Nephron progenitor cell (in vitro differentiated cells): ENCODE results near the gene NDUFB2.
"Not testable (repeated sequence)": the region's sequence is repeated elsewhere in the genome, so short reads cannot be mapped to it uniquely, and the experiment has no call there.

ENCODE experiments used
- DNase-seq: peaks from one replicate; pipeline ENCODE4 v3.0.0; 2021
- H3K27ac Mint-ChIP-seq: 2 replicates; pipeline ENCODE4 v1.8.0; 2021; ENCODE audit warnings: mild to moderate bottlenecking, moderate library complexity, mixed read lengths
- H3K27me3 Mint-ChIP-seq: 2 replicates; pipeline ENCODE4 v1.8.0; 2021; ENCODE audit warnings: mild to moderate bottlenecking, low read depth, mixed read lengths; ENCODE audit not compliant: poor library complexity
- H3K36me3 Mint-ChIP-seq: 2 replicates; pipeline ENCODE4 v1.8.0; 2021; ENCODE audit warnings: low read depth, mixed read lengths
- H3K4me1 Mint-ChIP-seq: 2 replicates; pipeline ENCODE4 v1.8.0; 2021; ENCODE audit warnings: mixed read lengths
- H3K4me3 Mint-ChIP-seq: 2 replicates; pipeline ENCODE4 v1.8.0; 2021; ENCODE audit warnings: mild to moderate bottlenecking, moderate library complexity, mixed read lengths
- H3K9me3 Mint-ChIP-seq: 2 replicates; pipeline ENCODE4 v1.8.0; 2021; ENCODE audit warnings: mild to moderate bottlenecking, moderate library complexity, mixed read lengths
- TF ChIP-seq, protein P1 (sequence below): fragments of 200-600 bp; sonication (generic); IDR thresholded peaks from 2 replicates; pipeline ENCODE4 v1.5.0; 2021; ENCODE audit warnings: antibody characterized with exemption

The NDUFB2 gene

DNA sequence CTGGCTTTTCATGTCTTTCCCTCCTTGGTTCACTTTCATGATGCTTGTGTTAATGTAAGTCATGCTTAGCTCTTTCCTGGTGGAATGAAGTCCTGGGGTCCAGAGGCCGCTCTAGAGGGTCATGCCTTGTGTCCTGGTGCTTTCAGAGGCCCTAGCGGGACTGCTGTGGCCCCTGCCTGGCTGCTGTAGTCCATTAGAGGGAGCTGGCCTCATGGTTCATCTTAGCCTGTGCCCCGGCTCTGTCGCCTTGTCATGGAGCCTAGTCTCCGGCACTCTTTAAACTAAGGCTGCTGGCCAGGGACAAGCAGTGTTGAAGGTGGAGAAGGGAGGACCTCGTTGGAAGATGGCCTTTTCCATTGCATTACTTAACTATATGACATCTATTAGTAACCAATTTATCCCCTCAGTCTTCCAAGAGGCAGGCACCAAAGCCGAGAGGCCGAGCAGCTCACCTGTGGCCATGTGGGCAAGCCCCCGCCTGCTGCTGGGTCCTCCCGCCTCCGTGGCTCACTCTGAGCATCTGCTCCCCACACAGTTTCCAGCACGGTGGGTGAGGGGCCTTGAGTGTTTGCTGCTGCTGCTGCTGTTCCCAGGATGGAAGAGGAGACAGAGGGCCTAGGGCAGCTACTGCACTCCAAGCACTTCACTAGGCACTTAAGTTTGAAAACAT is 5.0 kb upstream of the NDUFB2 start:
- Mint-ChIP-seq H3K27ac (peak overlapping the region; percentile 75), H3K27me3 (peaks cover 7% of the 10 kb centered on the region), H3K4me3 (no peak overlapping the region), H3K36me3 (peaks cover 10% of the 10 kb centered on the region), H3K4me1 (peaks cover 17% of the 10 kb centered on the region), H3K9me3 (no peaks in the 10 kb centered on the region)
- TF ChIP-seq, protein P1, sequence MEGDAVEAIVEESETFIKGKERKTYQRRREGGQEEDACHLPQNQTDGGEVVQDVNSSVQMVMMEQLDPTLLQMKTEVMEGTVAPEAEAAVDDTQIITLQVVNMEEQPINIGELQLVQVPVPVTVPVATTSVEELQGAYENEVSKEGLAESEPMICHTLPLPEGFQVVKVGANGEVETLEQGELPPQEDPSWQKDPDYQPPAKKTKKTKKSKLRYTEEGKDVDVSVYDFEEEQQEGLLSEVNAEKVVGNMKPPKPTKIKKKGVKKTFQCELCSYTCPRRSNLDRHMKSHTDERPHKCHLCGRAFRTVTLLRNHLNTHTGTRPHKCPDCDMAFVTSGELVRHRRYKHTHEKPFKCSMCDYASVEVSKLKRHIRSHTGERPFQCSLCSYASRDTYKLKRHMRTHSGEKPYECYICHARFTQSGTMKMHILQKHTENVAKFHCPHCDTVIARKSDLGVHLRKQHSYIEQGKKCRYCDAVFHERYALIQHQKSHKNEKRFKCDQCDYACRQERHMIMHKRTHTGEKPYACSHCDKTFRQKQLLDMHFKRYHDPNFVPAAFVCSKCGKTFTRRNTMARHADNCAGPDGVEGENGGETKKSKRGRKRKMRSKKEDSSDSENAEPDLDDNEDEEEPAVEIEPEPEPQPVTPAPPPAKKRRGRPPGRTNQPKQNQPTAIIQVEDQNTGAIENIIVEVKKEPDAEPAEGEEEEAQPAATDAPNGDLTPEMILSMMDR = no peak
- no peak for DNase-seq

DNA sequence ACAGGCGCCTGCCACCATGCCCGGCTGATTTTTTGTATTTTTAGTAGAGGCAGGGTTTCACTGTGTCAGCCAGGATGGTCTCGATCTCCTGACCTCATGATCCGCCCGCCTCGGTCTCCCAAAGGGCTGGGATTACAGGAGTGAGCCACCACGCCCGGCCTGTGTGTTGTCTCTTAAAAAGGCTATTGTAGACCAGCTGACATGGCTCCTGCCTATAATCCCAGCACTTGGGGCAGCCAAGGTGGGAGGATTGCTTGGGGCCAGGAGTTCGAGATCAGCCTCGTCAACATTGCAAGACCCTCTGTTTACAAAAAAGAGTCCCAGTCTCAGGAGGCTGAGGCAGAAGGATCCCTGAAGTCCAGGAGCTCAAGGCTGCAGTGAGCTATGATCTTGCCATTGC is 2.7 kb upstream of the NDUFB2 start:
- Mint-ChIP-seq H3K36me3 (peaks cover 13% of the 10 kb centered on the region), H3K4me1 (peaks cover 35% of the 10 kb centered on the region)
- not testable (repeated sequence) for H3K9me3 Mint-ChIP-seq, H3K27ac Mint-ChIP-seq, DNase-seq, H3K27me3 Mint-ChIP-seq, H3K4me3 Mint-ChIP-seq

DNA sequence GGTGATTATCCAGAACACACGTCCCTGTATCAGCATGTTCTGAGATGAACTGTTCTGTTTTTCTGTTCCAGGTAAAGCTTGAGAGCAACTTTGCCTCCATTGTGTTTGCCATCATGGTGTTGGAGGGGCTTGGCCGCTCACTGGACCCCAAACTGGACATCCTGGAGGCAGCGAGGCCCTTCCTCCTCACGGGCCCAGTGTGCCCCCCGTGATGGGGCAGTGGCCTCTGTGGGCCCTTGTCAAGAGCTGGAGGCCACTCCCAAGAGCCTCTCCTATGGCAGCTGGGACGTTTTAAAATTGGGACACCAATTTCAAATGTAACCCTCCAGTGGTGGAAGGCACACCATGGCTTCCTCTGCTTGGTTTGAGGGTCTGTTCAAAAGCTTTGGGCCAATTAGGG is 1.9 kb upstream of the NDUFB2 start:
- TF ChIP-seq, protein P1 = no peak
- no peak for DNase-seq
- Mint-ChIP-seq H3K27me3 (peaks cover 6% of the 10 kb centered on the region), H3K4me3 (no peak overlapping the region), H3K36me3 (peaks cover 18% of the 10 kb centered on the region), H3K9me3 (no peaks in the 10 kb centered on the region), H3K27ac (no peak overlapping the region), H3K4me1 (peaks cover 42% of the 10 kb centered on the region)

DNA sequence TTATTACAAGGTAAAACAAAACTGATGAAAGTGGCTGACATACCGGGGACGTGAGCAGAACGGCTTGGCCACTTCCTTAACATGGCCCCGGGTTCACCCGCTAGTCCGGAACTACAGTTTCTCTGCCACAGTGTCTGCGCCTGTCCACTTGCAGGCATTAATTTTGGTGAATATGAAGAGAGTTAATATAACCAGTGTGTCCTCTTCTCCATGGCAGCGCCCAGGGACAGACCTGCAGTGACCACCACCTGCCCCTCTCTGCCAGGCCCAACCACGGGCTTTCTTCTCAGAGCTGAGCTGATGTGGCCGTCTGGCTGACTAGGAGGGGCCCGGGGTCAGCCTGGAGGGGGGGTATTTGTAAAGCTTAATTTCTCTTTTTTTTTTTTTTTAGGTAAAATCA is 1.1 kb upstream of the NDUFB2 start:
- Mint-ChIP-seq H3K27me3 (peaks cover 6% of the 10 kb centered on the region), H3K27ac (no peak overlapping the region), H3K4me1 (peaks cover 44% of the 10 kb centered on the region), H3K4me3 (no peak overlapping the region), H3K9me3 (no peaks in the 10 kb centered on the region), H3K36me3 (peaks cover 23% of the 10 kb centered on the region)
- no peak for DNase-seq
- TF ChIP-seq, protein P1 = no peak

DNA sequence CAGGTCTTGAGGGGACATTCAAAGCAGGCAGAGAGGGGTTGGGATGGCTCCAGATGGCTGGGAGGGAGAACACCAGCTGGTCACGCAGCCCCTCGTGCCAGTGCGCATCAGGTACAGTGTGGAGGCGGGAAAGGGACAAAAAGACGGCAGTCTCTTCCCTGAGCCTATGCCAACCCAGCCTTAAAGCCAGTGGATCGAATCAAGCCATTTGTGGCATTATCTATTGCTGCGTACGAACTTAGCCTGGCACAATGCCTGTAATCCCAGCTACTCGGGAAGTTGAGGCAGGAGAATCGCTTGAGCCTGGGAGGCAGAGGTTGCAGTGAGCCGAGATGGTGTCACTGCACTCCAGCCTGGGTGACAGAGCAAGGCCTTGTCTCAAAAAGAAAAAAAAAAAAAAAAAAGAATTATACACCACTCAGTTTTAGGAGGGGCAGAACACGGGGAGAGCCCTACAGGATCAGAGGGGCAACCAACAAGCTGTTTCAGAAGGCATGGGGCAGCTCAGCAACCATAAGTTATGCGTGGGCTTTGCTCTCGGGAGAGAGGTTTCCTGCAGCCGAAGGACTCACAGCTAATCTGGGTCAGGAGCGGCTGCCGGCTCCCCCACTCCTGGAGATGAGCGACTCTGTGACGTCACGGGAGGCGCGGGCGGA is 356 bp upstream of the NDUFB2 start:
- Mint-ChIP-seq H3K27ac (peak overlapping the region; percentile 99), H3K4me3 (peak overlapping the region; percentile 98), H3K4me1 (peaks cover 39% of the 10 kb centered on the region), H3K36me3 (peaks cover 29% of the 10 kb centered on the region), H3K27me3 (peaks cover 6% of the 10 kb centered on the region), H3K9me3 (no peaks in the 10 kb centered on the region)
- DNase-seq = peak; percentile 98
- TF ChIP-seq, protein P1 = no peak

DNA sequence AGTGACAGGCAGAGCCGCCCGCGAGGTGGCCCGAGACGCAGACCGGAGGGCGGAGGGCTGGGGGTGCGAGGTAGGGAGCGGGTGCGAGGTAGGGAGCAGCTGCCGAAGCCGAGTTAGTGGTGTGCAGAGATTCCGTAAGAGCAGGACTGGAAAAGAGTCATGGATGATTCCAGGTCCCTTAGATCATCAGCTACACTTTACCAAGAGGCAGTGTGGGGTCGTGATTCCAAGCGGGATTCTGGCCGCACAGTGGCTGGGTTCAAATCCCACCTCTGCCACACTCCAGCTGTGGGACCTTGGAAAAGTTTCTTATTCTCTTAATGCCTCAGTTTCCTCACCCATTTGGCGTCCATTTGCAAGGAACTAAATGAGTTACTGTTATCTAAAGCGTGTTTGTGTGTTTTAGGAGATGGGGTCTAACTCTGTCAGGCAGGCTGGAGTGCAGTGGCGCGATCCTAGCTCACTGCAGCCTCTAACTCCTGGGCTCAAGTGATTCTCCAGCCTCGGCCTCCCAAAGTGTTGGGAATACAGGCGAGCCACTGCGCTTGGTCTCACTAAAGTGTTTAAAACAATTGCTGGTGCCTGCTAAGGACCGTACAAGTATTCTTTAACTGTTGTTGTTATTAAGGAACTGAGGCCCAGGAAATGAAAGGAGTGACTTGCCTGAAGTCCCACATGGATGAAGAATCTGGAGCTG is 1.1 kb downstream of the NDUFB2 start:
- Mint-ChIP-seq H3K36me3 (peaks cover 30% of the 10 kb centered on the region), H3K9me3 (no peaks in the 10 kb centered on the region), H3K27ac (no peak overlapping the region), H3K27me3 (peaks cover 6% of the 10 kb centered on the region), H3K4me1 (peaks cover 39% of the 10 kb centered on the region), H3K4me3 (peak overlapping the region; percentile 98)
- TF ChIP-seq, protein P1 = no peak
- DNase-seq = no peak
